HK-2 (cell line): ENCODE results near the gene A3GALT2.
"Not testable (repeated sequence)": the region's sequence is repeated elsewhere in the genome, so short reads cannot be mapped to it uniquely, and the experiment has no call there.

Source experiments
- DNase-seq: peaks from one replicate; pipeline ENCODE4 v3.0.0-alpha.2; 2018; ENCODE audit not compliant: unreplicated experiment

A3GALT2 gene

GRCh38 chr1:33294071-33295010, 26.6 kb downstream of the A3GALT2 start:
- DNase-seq, result no peak

GRCh38 chr1:33292726-33293340, 28.1 kb downstream of the A3GALT2 start:
- no peak for DNase-seq

- not testable (repeated sequence) for DNase-seq
Measured at GRCh38 chr1:33290615-33291014, 30.3 kb downstream of the A3GALT2 start.

DNA sequence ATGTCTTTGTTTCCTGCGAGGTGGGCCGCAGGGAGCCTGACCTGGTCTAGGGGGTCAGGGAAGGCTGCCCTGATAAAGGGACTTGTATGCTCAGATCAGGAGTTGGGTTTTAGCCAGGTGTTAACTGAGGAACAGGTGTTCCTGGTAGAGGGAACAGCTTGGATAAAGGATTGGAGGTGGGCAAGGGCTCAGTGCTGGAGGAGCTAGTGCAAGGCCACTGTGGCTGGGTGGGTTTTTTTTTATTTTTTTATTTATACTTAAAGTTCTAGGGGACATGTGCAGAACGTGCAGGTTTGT, 31.1 kb downstream of the A3GALT2 start:
- no peak for DNase-seq

GRCh38 chr1:33288976-33289857, 31.7 kb downstream of the A3GALT2 start:
- no peak for DNase-seq

DNA sequence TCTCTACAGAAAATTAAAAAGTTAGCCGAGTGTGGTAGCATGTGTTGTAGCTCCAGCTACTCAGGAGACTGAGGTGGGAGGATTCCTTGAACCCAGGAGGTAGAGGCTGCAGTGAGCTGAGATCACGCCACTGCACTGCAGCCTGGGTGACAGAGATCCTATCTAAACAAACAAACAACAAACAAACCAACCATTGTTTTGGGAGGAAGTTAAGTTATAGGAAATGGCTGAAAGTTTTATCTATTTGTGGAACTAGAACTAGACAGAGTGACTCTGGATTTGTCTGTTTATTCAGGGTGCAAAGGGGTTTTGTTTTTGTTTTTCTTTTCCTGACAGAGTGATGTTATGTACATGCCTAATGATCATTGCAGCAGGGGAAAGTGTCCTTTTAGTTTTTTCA, 33.6 kb downstream of the A3GALT2 start:
- no peak for DNase-seq

DNA sequence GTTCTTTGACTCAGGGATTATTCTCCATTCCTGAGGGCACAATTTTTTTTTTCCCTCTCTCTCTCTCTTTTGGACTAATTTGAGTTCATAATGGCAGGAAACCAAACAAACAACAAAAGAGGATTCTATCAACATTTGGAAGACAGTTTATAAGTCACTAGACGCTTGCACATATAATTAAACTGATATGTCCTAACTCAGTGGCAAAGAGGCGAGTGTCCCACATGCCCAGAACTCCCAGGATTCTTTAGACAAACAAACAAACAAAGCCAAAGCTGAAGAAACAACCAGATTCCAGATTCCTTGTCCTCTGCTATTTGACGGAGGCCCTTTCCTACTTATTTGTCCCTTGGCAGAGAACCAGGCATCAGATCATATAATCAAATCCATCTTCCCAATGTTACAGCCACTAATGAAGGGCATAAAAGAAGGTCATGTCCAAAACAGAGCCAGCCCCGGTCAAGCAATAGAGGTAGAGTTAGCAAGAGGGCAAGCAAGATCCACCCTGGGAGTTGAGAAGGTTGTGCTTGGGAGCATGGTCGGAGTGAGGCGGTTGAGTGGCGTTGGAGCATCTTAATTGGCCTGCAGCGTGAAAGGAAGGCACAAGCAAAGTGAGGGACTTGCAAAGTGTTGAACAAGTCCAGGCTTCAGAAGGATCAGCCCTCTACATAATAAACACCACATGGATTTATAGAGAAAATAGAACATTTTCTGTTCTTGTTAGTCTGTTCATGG, 34.3 kb downstream of the A3GALT2 start:
- DNase-seq, result no peak

GRCh38 chr1:33284049-33284448, 36.8 kb downstream of the A3GALT2 start:
- no peak for DNase-seq

DNA sequence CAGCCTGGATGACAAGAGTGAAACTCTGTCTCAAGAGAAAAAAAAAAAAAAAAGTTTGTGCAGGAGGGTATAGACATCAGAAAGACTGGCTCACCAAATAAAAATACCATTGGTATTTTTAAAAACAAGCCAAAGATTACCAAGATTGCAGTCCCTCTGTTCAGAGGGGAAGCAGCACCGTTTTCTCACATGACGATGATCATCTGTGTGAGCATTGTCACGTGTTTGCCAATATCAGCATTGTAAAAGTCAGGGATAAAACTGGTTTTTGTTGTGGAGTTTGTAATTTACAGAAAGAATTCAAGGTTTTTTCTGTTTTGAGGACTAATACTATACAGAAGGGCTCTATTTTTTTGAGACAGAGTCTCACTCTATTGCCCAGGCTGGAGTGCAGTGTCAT, 38.1 kb downstream of the A3GALT2 start:
- DNase-seq, result no peak

- DNase-seq, result no peak
Measured at GRCh38 chr1:33281554-33282303, 39.2 kb downstream of the A3GALT2 start.

- DNase-seq, result no peak
Measured at GRCh38 chr1:33280091-33280661, 40.7 kb downstream of the A3GALT2 start.

GRCh38 chr1:33277488-33278084, 43.3 kb downstream of the A3GALT2 start:
- no peak for DNase-seq

DNA sequence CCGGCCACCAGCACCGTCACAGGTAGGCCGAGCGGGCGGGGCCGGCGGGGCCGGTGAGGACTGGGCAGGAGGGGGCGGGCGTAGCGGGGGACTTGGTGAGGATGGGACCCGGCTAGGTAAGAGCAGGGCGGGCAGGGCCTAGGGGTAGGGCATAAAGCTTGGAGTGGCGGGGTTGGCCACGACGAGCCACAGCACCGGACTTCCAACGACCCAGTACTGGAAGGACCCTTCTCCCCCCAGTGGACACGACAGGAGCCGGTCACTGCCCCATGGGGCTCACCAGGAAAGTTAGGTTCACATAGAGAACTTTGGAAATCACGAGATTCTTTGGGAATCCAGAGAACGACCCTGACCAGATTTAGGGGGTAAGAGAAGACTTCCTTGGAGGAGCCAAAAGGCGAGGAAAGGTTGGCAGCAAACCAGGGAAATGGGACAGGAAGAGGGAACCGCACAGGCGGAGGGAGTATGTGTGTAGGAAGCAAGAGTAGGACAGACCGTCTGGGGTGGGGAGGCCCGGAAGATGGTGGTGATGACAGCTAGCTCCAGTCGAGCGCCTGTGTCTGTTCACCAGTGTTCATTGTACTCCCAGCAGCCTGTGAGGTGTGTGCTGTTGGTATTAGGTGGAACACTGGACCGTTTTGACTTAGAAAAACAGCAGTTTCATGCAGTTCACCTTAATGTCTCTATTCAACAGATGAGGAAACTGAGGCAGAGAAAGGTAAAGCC, 44.2 kb downstream of the A3GALT2 start:
- DNase-seq, result no peak

GRCh38 chr1:33275706-33276572, 45.0 kb downstream of the A3GALT2 start:
- DNase-seq, result no peak

- no peak for DNase-seq
Measured at GRCh38 chr1:33275195-33275594, 45.7 kb downstream of the A3GALT2 start.

- no peak for DNase-seq
Measured at GRCh38 chr1:33274446-33274845, 46.5 kb downstream of the A3GALT2 start.

DNA sequence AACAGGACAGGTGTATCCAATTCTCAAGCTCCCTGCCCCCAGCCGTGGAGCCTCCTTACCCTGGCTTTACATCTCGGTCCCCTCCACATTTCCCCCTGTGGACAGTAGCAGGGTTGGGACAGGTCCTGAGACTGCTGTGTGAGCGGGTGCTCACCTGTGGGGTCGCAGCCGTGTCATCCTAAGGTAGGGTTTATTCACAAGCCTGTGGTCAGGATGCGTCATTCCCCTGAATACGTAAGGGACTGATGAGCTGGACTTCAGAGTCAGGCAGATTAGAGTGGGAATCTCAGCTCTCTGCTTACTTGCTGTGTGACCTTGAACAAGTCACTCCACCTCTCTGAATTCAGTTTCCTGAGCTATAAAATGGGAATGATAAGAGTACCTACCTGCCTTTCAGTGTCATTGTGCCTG, 46.9 kb downstream of the A3GALT2 start:
- no peak for DNase-seq

DNA sequence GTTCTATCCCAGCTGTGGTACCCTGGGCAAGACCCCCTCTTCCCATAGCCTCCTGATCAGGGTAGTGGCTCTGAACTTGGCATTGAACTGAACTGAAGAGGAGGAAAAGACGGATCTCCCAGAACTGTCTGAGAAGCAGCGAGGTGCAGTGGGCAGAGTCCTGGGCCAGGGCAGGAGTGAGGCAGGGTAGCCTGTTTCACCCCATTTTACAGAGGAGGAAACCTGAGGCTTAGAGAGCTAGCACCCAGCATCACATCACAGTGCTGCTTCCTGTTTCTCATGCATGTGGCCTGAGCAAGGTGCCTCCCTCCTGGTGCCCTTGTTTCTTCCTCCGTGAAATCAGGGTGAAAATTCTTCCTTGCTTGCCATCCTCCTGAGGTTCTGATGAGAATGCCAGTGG, 47.5 kb downstream of the A3GALT2 start:
- no peak for DNase-seq

DNA sequence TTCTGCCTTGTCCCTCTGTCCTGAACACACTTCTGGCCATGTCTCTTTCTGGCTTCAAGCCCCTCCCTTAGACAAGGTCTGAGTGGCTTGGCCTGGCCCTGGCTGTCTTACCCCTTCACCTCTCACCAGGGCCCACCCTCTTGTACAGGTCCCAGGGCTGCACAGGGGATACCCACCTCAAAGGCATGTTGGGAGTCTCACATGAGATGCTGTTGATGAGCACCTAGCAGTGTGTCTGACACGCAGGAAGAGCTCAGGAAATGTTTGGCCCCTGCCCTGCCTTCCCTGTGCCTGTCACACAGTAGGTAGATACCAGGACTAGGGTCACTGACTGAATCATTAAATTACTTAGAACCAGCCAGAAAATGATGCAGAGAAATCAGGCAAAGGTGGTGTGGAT, 48.0 kb downstream of the A3GALT2 start:
- DNase-seq, result no peak
